NCI-H1436 (cell line): Measurements from ENCODE around the gene IGFALS.

ENCODE experiments used
- DNase-seq: peaks from one replicate; lab custom pipeline; 2025; lab: John Stamatoyannopoulos, UW

IGFALS gene

GRCh38 chr16:1790261-1790610, 3.3 kb downstream of the IGFALS start:
- no peak for DNase-seq

GRCh38 chr16:1789643-1790045, 3.9 kb downstream of the IGFALS start:
- no peak for DNase-seq

- no peak for DNase-seq
Observed at GRCh38 chr16:1788708-1789100, 4.8 kb downstream of the IGFALS start.

DNA sequence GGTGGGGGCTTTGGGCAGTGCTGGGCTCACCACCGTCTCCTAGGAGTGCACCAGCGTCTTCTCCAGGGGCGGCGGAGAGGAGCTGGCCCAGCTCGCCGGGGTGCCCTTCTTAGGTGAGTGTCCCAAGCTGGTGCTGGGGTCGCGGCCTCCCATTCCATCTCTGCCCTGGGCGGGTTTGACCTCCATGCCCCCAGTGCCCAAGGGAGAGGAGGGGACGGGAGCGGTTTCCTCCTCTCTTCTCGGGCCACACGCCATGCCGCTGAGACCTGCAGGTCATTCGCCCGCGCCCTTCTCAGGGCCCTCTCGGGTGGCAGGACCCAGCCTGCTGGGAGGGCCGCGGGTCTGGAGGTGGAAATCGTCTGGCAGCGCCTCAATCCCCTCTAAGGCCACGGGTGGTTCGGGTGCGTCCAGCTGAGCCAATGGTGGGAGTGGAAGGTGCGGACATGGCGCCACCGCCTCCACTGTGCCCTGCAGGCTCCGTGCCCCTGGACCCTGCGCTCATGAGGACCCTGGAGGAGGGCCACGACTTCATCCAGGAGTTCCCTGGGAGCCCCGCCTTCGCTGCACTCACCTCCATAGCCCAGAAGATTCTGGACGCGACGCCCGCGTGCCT, 5.3 kb downstream of the IGFALS start:
- no peak for DNase-seq

GRCh38 chr16:1787322-1788094, 6.0 kb downstream of the IGFALS start:
- no peak for DNase-seq

- DNase-seq = no peak
Observed at GRCh38 chr16:1787056-1787321, 6.5 kb downstream of the IGFALS start.

DNA sequence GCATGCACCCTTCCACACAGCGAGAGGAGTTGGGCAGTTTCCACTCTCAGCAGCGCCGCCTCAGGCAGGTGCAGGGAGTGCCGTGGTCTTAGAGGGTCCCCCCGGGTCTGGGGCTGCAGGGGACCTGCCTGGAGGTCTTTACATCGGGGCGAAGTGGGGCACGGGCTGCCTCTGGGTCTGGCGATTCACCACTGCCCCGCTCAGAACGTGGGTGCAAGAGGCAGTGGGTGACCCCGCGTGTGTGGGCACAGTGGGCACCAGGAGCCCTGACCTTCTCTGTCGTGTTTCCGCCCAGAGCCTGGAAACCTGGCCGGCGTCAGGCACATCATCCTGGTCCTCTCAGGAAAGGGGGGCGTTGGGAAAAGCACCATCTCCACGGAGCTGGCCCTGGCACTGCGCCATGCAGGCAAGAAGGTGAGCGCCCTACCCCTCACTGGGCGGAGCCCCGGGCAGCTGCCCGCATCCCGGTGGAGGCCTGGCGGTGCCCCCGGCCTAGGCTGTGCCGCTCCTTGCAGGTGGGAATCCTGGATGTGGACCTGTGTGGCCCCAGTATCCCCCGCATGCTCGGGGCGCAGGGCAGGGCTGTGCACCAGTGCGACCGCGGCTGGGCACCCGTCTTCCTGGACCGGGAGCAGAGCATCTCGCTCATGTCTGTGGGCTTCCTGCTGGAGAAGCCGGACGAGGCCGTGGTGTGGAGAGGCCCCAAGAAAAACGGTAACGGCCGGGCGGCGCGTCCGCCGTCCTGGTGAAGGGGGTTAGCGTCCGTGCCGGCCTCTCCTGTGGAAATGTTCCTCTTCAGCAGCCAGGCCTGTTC, 7.1 kb downstream of the IGFALS start:
- DNase-seq = no peak

DNA sequence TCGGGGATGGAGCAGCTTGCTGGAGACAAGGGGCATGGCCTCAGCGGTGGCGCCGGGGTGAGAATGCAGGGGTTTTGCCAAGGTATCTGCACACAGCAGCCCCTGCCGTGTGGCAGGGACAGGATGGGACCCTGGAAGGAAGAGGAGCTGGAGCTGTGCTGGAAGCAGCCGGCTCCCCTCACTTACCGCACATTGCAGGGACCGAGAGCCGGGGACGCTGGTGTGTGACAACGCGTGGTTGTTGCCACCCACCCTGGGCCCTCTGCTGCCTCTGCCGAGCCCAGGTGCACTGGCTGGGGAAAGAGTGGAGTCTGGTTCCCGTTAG, 7.7 kb downstream of the IGFALS start:
- no peak for DNase-seq

GRCh38 chr16:1784977-1785845, 8.3 kb downstream of the IGFALS start:
- DNase-seq = no peak

- peak; percentile 99 for DNase-seq
Observed at GRCh38 chr16:1782408-1783264, 10.9 kb downstream of the IGFALS start, which contains the start of the genes NUBP2 and SPSB3. Gene NUBP2 (plus strand): TSS chr16:1782960. CDS start chr16:1783021, 61 bp downstream. Gene SPSB3 (minus strand): TSS chr16:1782571. CDS start chr16:1781483, 1,088 bp downstream.

DNA sequence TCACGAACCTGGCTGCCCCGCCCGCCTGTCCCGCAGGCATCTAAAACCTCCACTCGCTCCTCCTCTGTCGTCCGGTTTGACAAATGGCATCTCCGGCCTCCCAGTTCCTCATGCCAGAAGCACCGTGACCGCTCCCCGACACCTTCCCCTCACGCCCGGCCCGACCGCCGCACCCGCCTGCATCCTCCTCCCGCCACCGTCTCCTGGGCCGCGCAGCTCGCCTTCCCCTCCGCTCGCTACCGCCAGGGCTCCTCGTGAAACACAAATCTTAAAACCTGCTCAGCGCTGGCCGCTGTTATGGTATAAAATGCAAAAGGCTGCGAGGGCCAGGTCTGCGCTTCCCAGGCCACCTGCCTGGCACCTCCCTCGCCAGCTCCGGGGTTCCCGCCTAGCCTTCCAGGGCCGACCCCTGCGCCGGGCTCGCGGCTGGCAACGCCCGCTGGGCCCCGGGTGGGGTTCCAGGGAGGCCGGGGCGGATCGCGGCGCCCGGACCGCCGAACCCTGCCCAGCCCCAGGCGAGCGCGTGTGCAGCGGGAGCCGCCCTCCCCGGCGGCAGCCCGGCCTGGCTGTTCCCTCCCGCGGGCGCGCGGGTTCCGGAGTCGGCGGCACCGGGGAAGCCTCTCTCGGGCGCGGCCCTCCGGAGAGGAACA, 11.6 kb downstream of the IGFALS start:
- no peak for DNase-seq

GRCh38 chr16:1781254-1781653, 12.3 kb downstream of the IGFALS start:
- DNase-seq = no peak

DNA sequence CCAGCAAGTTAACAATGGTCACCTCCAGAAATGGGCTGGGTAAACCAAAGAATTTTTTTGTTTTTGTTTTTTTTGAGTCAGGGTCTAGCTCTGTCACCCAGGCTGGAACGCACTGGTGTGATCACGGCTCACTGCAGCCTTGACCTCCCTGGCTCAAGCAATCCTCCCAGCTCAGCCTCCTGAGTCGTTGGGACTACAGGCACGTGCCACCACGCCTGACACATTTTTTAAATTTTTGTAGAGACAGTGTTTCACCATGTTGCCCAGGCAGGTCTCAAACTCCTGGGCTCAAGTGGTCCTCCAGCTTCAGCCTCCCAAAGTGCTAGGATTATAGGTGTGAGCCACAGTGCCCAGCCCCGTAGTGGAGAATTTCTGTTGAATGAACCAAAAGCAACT, 12.8 kb downstream of the IGFALS start:
- no peak for DNase-seq

DNA sequence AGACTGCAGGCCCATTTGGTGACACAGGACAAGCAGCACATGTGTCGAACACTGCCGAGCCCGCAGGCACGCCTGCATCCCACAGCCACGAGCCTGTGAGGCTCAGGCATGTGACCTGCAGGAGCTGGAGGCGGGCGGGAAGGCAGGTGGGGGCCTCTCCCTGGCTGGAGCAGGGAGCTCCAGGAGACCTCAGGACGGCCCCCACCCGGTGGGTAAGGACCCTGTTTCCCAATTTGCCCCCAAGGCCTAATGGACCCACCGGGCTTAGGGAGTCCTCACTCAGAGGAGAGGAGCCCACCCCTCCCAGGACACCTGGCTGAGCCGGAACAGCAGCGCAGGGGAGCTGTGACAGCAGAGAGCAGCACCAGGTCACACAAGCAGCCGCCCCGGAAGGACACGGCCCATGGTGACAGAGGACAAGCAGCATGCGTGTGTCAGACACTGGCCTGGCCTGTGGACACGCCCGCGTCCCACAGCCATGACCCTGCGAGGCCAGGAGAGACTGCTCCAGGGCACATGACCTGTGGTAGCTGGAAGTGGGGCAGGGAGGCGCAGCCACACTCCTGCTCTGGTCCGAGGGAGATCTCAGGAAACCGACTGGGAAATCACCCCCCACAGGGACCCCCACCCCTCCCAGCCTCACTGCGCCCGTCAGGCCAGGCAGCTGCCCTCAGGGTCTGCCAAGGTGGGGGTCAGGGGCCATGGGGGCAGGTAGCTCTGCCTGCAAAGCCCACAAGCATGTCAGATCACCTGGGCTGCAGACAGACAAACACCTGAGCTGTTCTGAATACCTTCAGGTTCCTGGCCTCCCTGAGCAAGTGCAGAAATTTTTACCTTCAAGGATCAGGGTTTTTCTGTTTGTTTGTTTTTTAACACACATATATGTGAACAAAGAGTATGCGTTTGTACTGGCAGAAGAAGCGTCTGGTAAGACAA, 13.5 kb downstream of the IGFALS start:
- no peak for DNase-seq

- no peak for DNase-seq
Observed at GRCh38 chr16:1779234-1779701, 14.2 kb downstream of the IGFALS start.

DNA sequence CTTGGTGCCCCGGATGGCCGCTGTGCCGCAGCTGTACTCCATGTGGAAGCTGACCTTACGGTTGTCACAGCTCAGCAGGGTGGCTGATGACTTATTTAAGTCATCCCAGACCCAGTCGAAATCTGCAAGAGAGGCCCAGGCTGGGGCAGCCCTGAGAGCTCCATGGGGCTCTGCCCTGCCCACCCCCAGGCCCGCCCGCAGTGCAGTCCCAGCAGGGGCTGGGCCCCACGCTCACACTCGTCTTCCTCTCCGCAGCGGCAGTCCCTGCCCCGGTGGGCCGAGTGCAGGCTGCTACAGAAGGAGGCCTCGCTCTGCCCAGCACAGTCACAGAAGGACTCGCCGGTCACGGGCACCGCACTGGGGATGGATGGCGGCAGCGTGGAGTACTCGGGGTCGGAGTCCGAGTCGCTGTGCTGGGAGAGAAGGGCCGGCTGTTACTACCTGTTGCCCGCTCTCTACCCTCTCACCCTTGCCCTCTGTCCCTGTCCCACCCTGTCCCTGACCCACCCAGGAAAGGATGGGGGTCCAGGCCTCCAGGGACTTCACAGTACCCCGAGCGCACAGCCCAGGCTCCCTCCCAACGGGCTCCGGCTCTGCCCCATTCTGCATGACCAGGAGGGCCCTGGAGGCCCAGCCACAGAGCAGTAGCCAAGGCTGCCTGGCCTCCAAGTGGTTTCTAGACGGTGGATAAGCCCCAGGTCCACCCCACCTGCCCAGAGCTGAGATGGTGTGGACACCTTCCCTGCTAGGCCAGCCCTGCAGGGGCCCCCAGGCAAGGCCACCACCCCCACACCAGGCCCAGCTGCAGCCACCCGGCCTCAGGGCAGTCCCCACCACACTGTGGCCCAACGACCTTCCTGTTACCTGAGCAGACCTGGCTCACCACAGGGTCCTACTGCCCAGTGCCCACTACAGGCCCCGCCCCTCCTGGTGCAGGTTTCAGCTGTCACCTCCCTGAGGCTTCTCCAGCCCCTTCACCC, 15.0 kb downstream of the IGFALS start:
- no peak for DNase-seq

DNA sequence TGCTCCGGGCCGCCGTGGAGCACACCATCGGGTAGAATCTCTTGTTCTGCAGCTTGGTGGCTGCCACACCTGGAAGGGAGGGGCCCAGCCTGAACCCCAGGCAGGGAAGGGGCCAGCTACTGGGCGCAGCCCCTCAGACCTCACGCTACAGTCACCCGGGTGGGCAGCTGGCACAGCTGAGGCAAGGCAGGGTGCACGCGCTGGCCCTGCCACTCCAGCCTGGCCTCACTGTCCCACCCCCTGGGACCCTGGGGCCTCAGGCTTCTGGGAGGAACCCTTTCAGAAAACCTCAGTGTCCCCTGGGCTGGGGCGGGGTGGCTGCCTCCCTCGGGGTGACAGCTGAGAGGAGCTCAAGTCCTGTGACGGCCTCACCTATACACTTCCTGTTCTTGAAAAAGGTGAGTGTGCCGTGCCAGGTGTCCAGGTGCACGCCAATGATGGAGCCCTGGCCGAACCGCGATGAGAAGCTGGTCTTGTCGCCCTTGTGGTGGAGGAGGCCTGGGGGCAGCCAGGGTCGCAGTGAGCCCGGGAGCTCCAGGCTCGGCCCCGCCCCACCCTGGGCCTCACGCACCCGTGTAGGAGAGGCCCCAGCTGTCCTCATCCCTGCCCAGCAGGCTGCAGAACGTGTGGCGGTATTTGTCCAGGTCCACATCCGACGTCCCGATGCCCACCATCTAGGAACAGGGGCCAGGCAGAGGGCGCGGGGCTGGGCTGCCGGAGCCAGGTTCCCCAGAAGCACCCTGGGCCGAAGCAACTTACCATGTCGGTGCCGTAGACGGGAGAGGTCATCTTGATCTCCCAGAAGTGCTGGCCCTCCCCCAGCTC, 15.9 kb downstream of the IGFALS start:
- DNase-seq = no peak
